Posterior cingulate gyrus (tissue), 11 donors: ENCODE measurements around the gene STK32B.
"Not testable (repeated sequence)": the region's sequence is repeated elsewhere in the genome, so short reads cannot be mapped to it uniquely, and the experiment has no call there.

Experiments used
- DNase-seq, 10 donors: peaks; one replicate each; pipeline versions ENCODE4 v3.0.0 to v3.0.0-alpha.2; 2020 to 2021; ENCODE audit warnings: mixed read lengths in 3 of 10
- intact Hi-C: fragments of 100-400 bp; cut with DNase I; formaldehyde crosslinking; loops from one replicate; pipeline ENCODE4 v1.15.1; 2023

The STK32B gene

DNA sequence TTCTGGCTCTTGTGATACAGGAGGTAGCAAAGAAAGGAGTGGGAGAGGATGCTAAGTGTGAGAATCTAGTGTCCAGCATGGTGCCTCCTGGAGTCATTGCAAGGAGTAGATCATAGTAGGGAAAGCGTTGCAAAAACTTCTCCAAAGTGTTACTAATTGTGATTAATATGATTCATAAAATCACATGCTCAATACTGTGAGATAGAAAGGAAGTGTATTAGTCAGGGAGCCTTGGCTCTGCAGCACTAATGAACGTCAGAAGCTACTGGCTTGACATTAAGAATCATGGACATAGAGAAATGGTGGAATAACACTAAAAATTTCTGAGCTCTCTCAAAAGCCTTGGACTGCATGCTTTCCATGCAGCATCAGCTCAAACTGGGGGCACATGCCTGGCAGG, 358.0 kb downstream of the STK32B start:
- DNase-seq: no peak
- intact Hi-C loops: no loop called here

DNA sequence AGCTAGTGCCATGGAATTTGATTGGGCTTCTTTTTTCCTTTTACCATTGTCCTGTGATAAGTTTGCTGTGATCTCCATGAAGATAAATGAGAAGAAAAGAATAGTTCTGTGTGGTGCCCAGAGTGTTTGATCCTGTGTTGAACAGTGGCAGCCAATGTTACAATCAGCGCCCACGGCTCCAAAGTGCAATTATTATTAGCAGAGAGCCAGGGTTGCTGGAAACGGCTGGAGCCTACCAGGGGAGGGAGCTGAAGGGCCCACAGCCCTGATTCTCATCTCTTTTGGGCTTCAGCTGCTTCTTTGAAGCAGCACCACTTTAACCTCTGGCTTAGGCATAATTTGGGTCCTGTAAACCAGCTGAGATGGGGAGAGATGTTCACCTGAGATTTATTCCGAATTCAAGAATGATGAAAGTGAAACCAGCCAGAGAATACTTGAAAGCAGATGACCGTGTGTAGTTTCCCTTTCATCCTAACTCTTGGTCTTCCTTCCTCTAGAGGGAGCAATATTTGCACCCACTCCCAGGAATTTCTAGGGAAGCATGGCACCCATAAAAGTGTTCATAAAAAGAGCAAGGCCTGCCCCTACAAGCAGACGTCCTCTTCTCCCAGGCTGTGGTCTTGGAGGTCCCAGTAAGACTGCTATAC, 358.8 kb downstream of the STK32B start:
- DNase-seq: peak in 1 of 10 donors; percentile 25
- intact Hi-C loops: no loop called here

DNA sequence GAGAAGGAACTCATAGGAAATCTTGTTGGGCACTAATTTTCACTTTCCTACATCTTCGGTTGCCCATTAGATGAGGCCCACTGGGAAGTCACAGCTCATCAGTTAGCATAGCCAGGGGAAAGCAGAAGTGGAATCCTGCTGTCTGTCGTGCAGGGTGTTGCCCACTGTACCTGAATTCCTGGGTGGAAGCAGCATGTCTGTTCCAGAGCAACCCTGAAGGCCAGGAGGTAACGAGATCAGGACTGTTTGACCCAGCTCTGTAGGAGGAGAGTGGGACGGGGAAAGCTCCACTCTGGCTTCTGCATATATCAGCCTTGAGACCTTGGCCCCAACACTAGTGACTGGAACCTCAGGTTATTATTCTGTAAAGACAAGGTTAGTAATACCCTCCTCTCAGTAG, 361.0 kb downstream of the STK32B start:
- DNase-seq: peak in 1 of 10 donors; percentile 24
- intact Hi-C loops: no loop called here

DNA sequence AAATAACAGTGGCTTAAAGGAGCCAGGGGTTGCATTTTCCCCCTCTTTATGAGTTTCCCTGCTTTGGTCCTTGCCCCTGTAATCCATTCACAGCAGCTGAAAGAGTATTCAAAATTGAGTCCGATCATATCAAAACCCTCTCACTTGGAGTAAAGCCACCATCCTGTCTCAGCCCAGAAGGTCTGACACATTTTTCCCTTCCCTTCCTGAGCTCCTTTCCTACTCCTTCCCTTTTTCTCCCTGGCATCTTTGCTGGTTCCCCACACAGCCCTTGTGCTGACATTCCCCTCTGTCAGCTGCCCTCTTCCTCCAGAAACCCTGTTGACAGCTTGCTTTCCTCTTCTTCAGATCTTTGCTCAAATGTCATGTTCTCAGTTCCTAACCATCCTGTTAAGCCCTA, 361.5 kb downstream of the STK32B start:
- intact Hi-C loops: no loop called here
- DNase-seq: no peak

DNA sequence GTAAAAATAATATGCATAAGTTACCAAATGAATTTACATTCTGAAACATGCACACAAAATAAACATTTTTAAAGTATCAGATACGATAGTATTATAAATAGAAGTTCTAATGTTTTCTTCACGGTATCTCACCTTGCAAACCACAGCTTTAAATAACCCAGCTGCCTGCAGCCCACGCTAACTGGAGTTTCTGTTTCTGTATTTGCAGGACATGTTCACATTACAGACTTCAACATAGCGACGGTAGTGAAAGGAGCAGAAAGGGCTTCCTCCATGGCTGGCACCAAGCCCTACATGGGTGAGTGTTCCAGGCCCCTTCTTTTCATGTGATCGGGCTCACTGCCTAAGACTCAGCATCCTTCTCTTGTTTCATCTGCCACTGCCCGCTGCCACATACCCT, 365.4 kb downstream of the STK32B start:
- peak in 1 of 10 donors; percentile 9 for DNase-seq
- intact Hi-C loops: no loop called here

DNA sequence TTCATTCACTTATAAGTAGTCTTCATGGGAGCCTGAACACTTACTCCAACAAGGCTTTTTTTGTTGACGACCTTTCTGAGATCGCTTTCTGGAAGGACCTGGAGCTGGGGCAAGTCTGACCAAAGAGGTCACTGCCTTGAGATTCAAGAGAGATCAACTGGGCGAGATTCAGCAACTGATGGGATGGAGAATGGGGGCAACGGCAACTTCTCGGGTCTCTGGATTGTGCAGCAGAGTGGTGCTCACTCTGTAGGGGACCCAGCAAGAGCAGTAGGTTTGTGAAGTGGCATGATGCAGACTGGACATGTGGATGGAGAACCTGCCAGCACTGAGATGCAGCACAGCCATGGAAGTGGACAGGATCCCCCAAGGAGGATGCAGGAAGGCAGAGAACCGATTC, 369.0 kb downstream of the STK32B start:
- peak in 1 of 10 donors; percentile 8 for DNase-seq
- intact Hi-C loops: no loop called here

DNA sequence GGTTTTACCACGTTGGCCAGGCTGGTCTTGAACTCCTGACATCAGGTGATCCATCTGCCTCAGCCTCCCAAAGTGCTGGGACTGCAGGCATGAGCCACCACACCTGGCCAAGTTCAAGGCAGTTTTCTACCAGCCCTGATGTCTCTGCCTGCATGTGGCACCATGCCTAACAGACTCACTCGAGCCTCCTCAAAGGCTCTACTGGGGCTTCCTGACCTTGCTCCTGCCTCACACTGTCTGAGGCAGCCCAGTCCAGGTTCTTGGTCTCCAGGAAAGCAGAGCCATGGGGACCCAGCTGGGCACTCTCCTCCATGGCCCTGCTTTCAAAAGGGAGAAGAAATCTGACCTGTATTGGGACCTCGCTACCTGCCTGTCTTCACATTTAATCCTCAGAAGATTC, 370.1 kb downstream of the STK32B start:
- intact Hi-C loops: no loop called here

DNA sequence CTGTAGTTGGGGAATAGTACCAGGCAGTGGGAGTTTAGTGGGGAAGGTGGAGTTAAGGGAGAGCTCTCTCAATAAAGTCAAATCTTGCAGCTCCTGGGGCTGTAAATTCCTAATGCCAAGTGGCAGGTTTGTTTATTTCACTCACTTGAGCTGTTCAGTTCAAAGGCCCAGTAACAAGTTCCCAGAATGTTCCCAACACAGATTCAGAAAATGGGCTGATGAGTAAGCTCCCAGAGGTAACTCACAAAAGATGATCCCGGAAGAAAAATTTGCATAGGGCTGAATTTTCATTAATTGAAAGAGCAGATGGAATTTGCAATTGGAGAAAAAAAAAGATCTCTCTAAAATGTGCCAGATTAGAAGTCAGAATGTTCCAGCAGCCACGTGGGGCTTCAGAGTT, 370.9 kb downstream of the STK32B start:
- intact Hi-C loops: no loop called here
- DNase-seq: no peak

More for the DNA sequence above, 370.1 kb downstream of the STK32B start:
- peak in 1 of 10 donors; percentile 11 for DNase-seq

DNA sequence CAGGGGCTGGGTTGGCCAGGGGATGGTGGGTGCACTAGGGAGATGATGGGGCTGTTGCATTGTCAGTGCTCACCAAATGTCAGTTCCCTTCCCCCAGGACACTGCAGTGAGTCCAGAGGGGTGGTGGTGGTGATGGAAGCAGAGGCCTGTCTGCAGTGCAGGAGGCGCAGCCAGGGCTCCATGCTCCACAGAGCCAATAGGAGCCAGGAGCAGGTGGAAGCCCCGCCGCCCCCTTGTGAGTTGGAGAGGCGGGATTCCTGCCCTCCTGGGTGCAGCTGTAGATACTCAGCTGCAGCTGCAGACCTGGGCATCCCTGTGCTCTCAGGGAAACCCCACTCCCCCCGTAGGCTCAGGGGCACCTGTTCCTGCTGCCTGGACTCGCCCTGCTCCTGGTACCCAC, 372.4 kb downstream of the STK32B start:
- intact Hi-C loops: no loop called here
- DNase-seq: no peak

DNA sequence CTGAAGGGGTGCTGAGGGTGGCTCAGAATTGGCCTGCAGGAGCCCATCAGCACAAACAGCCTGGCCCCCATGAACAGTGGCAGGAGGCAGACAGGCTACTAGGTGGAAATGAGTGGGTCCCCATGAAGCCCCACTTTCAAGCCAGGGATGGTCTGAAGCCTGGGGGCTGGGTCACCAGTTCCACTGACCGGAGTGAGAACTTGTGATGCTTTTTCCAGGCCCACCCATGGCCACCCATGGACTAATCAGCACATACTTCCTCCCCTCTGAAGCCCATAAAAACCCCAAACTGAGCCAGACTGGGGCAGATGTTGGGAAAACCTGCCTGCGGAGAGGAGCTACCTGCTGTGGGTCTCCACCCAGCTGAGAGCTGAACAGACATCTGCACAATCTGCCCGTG, 372.9 kb downstream of the STK32B start:
- intact Hi-C loops: no loop called here
- peak in 1 of 10 donors; percentile 18 for DNase-seq

DNA sequence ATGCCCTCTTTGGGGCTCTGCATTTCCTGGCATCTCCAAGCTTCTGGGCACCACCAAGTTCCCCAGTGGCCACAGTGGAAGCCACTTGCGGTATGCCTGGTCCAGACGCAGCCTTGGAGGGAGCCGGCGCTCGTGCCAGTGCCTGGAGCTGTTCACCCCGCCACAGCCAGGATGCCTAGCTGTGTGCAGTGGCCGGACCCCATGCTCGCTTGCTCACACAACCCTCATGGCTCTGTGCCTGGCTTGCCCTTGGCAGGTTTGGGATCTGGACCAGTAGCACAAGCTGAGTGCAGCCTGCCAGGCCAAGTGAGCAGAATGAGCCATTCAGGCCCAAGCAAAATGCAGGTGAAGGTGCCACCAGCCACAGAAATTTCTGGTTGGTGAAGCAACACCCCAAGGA, 373.6 kb downstream of the STK32B start:
- DNase-seq: peak in 2 of 10 donors; percentile 70 to 75
- intact Hi-C loops: no loop called here

DNA sequence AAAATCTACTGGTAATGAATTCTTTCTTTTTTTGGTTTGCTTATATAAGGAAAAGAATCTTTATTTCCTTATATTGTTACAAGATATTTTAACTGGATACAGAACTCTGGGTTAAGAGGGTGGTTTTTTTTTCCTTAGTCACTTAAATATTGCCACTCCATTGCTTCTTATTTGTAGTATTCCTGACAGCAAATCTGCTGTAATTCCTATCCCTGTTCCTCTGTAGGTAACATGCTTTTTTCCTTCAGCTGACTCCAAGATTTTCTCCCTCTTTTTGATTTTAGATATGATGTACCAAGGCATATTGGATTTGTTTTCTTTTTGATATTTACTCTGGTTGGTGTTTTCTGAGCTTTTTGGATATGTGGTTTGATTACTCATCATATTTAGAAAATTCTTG, 378.5 kb downstream of the STK32B start:
- DNase-seq: no peak
- intact Hi-C loops: no loop called here

DNA sequence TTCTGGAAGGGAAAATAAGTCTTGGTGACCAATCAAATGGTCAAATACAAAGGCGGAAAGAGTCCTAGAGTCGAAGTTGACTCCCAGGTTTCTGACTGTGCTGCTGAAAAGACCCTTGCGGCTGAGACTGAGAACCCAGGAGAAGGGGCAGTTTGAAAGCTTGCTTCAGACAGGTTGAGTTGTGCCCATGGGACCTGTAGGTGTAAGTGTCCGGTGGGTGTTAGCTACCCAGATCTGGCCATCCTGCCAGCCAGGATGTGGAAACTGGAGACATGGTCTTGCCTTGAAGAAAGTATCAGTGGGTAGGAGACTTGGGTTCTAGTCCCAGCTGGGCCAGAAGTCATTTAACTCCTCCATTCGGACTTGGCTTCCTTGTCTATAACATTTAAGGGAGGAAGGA, 381.9 kb downstream of the STK32B start:
- intact Hi-C loops: no loop called here
- DNase-seq: no peak

DNA sequence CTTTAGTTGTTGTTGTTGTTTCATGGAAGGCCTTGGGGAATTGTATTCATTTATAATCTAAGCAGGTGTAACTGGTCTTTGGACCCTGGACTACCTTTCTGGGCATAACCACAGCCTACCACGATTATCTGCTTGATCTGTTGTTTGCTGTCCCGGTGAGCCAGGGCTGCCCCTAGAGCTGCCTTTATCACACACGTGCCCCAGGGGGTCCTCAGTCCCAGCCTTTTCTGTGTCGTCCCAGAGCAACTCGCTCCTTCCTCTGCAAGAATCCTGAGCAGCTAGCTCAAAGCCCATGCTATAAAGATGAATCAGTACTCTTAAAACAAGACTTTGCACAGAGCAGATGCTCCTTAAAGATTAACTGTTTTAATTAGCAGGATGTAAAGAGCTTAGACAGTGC, 383.9 kb downstream of the STK32B start:
- DNase-seq: no peak
- intact Hi-C loops: no loop called here

DNA sequence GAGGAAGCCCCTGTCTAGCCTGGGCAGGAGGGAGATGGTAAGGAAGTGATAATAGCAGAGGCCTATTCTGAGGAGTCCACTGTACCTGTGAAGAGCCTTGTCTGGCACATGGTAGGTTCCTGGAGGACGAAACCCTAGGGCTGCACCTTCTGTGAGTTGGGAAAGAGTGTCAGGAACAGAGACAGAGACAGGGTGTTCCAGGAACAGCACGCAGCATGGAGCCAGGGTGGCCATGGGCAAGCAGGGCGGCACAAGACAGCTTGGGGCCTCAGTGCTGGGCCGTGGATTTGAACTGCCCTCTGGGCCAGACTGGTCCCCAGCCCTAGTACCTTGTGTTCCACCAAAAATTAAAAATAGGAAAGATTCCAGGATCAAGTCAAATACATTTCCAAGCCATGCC, 384.5 kb downstream of the STK32B start:
- intact Hi-C loops: no loop called here
- DNase-seq: no peak

DNA sequence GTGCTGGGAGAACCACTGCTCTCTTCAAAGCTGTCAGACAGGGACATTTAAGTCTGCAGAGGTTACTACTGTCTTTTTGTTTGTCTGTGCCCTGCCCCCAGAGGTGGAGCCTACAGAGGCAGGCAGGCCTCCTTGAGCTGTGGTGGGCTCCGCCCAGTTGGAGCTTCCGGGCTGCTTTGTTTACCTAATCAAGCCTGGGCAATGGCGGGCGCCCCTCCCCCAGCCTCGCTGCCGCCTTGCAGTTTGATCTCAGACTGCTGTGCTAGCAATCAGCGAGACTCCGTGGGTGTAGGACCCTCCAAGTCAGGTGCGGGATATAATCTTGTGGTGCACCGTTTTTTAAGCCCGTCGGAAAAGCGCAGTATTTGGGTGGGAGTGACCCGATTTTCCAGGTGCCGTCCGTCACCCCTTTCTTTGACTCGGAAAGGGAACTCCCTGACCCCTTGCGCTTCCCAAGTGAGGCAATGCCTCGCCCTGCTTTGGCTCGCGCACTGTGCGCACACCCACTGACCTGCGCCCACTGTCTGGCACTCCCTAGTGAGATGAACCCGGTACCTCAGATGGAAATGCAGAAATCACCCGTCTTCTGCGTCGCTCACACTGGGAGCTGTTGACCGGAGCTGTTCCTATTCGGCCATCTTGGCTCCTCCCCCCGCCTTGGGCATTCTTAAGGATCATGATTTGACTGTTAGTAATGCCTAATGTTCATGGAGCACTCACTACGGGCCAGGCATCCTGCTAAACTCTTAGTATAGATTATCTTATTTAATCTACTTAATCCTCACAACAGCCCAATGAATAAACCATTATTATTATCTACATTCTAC, 392.9 kb downstream of the STK32B start:
- peak in 1 of 10 donors; percentile 38 for DNase-seq
- intact Hi-C loops: not testable (repeated sequence)

DNA sequence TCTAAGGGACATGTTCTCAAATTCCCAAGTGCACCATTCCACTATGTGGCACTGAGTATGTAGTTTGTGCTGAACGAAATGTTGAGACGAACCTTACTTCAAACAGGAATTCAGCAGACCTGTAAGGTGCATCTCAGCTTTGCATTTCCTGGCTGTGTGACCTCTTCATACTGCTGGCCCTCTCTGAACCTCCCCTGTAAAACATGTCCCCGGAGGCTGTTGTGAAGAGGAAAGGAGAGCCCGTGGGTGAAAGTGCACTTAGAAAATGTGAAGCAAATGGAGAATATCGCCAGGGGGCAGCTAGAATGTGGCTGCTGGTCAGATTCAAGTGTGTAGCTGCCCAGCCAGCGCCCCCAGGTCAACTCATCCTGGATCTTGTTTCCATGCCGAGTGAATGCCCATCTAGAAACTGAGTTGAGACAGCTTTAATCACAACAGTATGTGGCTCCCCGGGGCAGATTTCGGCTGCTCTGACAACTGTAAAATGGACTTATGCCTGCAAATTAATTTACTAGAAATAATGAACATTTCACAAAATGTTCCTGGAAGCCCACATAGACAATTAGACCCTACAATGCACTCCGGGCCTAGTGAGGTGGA, 393.7 kb downstream of the STK32B start:
- peak in 1 of 10 donors; percentile 18 for DNase-seq
- intact Hi-C loops: no loop called here

DNA sequence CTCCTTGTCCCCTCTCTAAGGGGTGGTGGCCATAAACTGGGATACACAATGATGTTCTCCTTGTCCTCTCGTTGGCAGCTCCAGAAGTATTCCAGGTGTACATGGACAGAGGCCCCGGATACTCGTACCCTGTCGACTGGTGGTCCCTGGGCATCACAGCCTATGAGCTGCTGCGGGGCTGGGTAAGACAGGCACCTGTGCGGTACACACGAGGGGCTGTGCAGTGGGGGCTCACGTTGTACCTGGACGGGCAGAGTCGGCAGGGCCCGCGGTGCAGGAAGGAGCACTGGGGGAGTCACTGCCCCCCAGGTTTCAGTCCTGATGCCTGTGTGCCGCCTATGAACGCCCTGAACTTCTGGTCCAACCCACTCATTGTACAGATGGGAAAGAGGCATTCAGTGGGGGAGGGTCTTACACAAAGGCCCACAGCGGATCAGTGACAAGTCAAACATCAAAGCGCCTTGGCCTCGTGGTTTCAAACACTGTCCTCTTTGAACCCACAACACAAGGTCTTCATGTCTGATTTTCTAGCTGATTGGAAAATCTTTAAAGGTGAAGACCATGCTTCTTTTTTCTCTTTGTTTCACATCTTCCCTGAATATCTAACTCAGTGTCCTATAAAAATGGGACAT, 395.4 kb downstream of the STK32B start:
- intact Hi-C loops: no loop called here
- peak in 1 of 10 donors; percentile 41 for DNase-seq

DNA sequence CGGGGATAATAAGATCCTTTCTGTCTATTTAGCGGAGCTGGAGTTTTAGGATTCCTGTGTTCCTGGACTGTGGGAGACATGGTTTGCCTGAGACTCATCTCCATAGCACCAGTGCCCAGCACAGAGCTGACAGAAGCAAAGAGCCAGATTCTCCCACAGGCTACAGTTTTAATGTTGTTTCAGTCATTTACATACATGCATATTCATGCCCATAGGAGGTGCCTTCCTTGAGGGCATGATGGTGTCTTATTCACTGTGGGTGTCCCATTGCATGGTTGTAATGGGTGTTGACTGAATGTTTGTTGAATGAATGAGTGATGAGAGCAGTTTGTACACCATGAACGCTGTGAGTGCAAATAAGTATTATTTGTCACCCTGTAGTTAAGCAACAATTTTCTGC, 396.5 kb downstream of the STK32B start:
- intact Hi-C loops: no loop called here
- DNase-seq: peak in 1 of 10 donors; percentile 7

DNA sequence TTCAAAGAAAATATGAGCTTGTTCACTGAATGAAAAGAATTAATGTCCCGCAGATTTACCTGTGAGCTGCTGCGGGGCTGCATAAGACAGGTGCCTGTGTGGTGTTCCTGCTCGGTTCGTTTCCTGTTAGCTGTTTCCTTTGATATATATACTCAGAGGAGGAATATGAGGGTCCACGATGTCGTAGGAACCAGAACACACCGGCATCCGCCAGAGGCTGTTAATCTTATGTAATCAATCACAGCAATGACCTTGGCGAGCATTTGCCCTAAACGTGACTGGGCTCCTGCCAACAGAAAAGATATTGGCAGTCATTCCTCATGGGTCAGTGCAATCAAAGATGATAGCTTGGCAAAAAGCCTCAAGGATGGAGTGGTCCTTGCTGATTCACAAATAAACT, 396.9 kb downstream of the STK32B start:
- peak in 1 of 10 donors; percentile 43 for DNase-seq
- intact Hi-C loops: no loop called here

DNA sequence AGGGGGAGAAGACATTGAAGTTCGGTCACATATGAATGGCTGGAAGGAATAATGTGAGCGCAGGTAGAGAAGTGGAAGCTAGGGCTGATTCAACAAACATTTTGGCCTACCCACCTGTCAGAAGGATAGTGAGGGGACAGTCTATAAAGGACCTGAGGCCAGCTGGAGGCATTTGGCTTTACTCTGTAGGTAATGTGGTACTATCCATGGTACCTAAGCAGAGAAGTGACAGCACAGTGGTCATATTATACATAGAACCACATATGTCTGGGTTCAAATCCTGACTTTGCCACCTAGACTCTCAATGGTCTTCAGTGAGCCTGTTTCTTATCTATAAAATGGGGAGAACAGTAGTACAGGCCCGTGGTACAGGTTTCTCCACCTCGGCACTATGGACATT, 400.0 kb downstream of the STK32B start:
- DNase-seq: no peak
- intact Hi-C loops: no loop called here
